RWPE2 (cell line): Measurements from ENCODE around the gene GINS2.
A peak's percentile ranks its signal among the peaks of the same experiment; 100 is the strongest.

Source experiments
- ATAC-seq: fragments of 200-7000 bp; cut with Tn5 transposase; 3 replicates; pipeline ENCODE4 v1.9.1; 2021; ENCODE audit warnings: low read depth
- DNase-seq: peaks from one replicate; pipeline ENCODE4 v3.0.0-alpha.2; 2020; ENCODE audit warnings: low spot score
- H3K27ac ChIP-seq: fragments of 450-650 bp; 2 replicates; pipeline ENCODE4 v1.5.1; 2017; ENCODE audit warnings: mild to moderate bottlenecking; ENCODE audit not compliant: poor library complexity, severe bottlenecking
- H3K27me3 ChIP-seq: fragments of 250-450 bp; sonication (Bioruptor Pico); 2 replicates; pipeline ENCODE4 v1.5.1; 2021; ENCODE audit warnings: mild to moderate bottlenecking, moderate library complexity; ENCODE audit not compliant: insufficient read depth, poor library complexity, severe bottlenecking
- H3K36me3 ChIP-seq: fragments of 250-450 bp; sonication (Bioruptor Pico); 2 replicates; pipeline ENCODE4 v1.5.1; 2020; ENCODE audit warnings: low read depth, mild to moderate bottlenecking, moderate library complexity
- H3K4me1 ChIP-seq: fragments of 250-450 bp; sonication (Bioruptor Pico); 2 replicates; pipeline ENCODE4 v1.5.1; 2021; ENCODE audit warnings: mild to moderate bottlenecking, moderate library complexity; ENCODE audit not compliant: insufficient read depth, poor library complexity, severe bottlenecking
- H3K4me3 ChIP-seq: fragments of 250-450 bp; sonication (Bioruptor Pico); 2 replicates; pipeline ENCODE4 v1.5.1; 2021; ENCODE audit warnings: mild to moderate bottlenecking, moderate library complexity; ENCODE audit not compliant: severe bottlenecking
- H3K9me3 ChIP-seq: fragments of 250-450 bp; sonication (Bioruptor Pico); 2 replicates; pipeline ENCODE4 v1.5.1; 2021; ENCODE audit warnings: mild to moderate bottlenecking, moderate library complexity; ENCODE audit not compliant: severe bottlenecking
- CTCF ChIP-seq: fragments of 450-650 bp; IDR thresholded peaks from one replicate; pipeline ENCODE4 v1.5.1; 2017; ENCODE audit warnings: mild to moderate bottlenecking, moderate library complexity; ENCODE audit not compliant: poor library complexity, severe bottlenecking

The GINS2 gene

GRCh38 chr16:85688586-85689284 lies at the start of gene GINS2:
Gene GINS2, minus strand, starts transcription at chr16:85688954. Its CDS starts 56 bp downstream, at chr16:85688898.
- Histone ChIP-seq H3K4me3 (peak within 1 kb of the TSS; percentile 80), H3K27me3 (peaks cover 6% of the 10 kb centered on the region), H3K27ac (no peak within 1 kb of the TSS), H3K9me3 (no peaks in the 10 kb centered on the region), H3K36me3 (peaks cover 27% of the 10 kb centered on the region), H3K4me1 (peaks cover 3% of the 10 kb centered on the region)
- TF ChIP-seq CTCF, result no peak
- DNase-seq (peak; percentile 94), ATAC-seq (peak; percentile 95)

GRCh38 chr16:85736921-85737320 lies 48.2 kb upstream of the GINS2 start:
- no peak for TF ChIP-seq CTCF
- no peak for DNase-seq

GRCh38 chr16:85735946-85736345 lies 47.2 kb upstream of the GINS2 start:
- DNase-seq (no peak), ATAC-seq (no peak)
- no peaks in the 10 kb centered on the region for H3K9me3 ChIP-seq
- H3K36me3 ChIP-seq, result peaks cover 98% of the 10 kb centered on the region
- H3K27me3 ChIP-seq, result no peaks in the 10 kb centered on the region
- no peak for TF ChIP-seq CTCF
- H3K27ac ChIP-seq, result no peak overlapping the region
- peaks cover 14% of the 10 kb centered on the region for H3K4me1 ChIP-seq
- H3K4me3 ChIP-seq, result no peak overlapping the region

More at GRCh38 chr16:85736921-85737320, 48.2 kb upstream of the GINS2 start:
- peaks cover 14% of the 10 kb centered on the region for H3K4me1 ChIP-seq
- H3K4me3 ChIP-seq, result no peak overlapping the region
- no peak overlapping the region for H3K27ac ChIP-seq
- H3K9me3 ChIP-seq, result no peaks in the 10 kb centered on the region
- ATAC-seq, result no peak
- H3K27me3 ChIP-seq, result no peaks in the 10 kb centered on the region
- H3K36me3 ChIP-seq, result peaks cover 98% of the 10 kb centered on the region

GRCh38 chr16:85735225-85735635 lies 46.5 kb upstream of the GINS2 start:
- no peak for ATAC-seq
- Histone ChIP-seq H3K36me3 (peaks cover 97% of the 10 kb centered on the region), H3K27me3 (no peaks in the 10 kb centered on the region), H3K4me3 (no peak overlapping the region), H3K27ac (peak overlapping the region; percentile 66), H3K9me3 (no peaks in the 10 kb centered on the region), H3K4me1 (peaks cover 14% of the 10 kb centered on the region)
- DNase-seq, result peak; percentile 37
- no peak for TF ChIP-seq CTCF
